SK-N-SH treated with all-trans-retinoic acid at 6 μM for 48 hours (cell line): Measurements from ENCODE around the gene ZNF99.

ENCODE experiments used
- ARNTL ChIP-seq: fragments of 450-650 bp; formaldehyde crosslinking; IDR thresholded peaks from 2 replicates; pipeline ENCODE4 v1.5.0; 2020; ENCODE audit warnings: low read depth, mild to moderate bottlenecking, moderate library complexity, borderline replicate concordance
- GLIS3 ChIP-seq: fragments of 250-450 bp; sonication (Bioruptor Pico); IDR thresholded peaks from 2 replicates; pipeline ENCODE4 v1.5.0; 2020; ENCODE audit warnings: mild to moderate bottlenecking, moderate library complexity
- PATZ1 ChIP-seq: fragments of 250-450 bp; sonication (Bioruptor Pico); IDR thresholded peaks from 2 replicates; pipeline ENCODE4 v1.8.0; 2020; ENCODE audit warnings: mild to moderate bottlenecking, moderate library complexity, borderline replicate concordance
- ZFP3 ChIP-seq: fragments of 250-450 bp; sonication (Bioruptor Pico); IDR thresholded peaks from 2 replicates; pipeline ENCODE4 v1.5.0; 2020; ENCODE audit warnings: mild to moderate bottlenecking, moderate library complexity
- ZFP30 ChIP-seq: fragments of 450-650 bp; formaldehyde crosslinking; IDR thresholded peaks from 2 replicates; pipeline ENCODE4 v1.5.0; 2022; ENCODE audit warnings: mild to moderate bottlenecking, moderate library complexity
- ZNF565 ChIP-seq: fragments of 450-650 bp; formaldehyde crosslinking; conservative IDR thresholded peaks from 2 replicates; pipeline ENCODE4 v1.5.0; 2020; ENCODE audit warnings: low read depth, mild to moderate bottlenecking, moderate library complexity
- ZNF70 ChIP-seq: fragments of 450-650 bp; formaldehyde crosslinking; IDR thresholded peaks from 2 replicates; pipeline ENCODE4 v1.5.0; 2020; ENCODE audit warnings: mild to moderate bottlenecking, moderate library complexity
- ZNF8 ChIP-seq: fragments of 450-650 bp; formaldehyde crosslinking; IDR thresholded peaks from 2 replicates; pipeline ENCODE4 v1.5.0; 2020; ENCODE audit warnings: mild to moderate bottlenecking, moderate library complexity

DNA sequence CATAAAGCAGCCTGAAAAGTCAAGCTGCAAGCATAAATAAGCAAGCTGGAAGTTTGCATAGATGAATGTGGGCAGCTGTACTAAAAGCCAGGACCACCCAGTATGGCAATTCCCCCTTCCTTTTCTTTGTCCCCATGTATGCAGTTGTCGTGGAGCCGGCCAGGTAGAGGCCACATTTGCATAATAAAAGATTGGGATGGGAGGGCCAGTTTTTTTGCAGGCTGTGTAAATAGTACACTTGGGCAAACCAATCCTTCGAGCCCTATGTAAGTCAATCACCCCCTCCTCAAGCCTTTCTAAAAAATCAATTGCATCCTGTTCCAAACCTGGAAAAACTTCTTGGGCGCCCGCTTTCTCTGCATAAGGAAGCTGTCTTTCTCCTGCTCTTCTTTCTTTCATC lies 13.1 kb upstream of the ZNF99 start:
- TF ChIP-seq ZNF8 (CRISPR knock-in tag) (no peak), ZFP3 (CRISPR knock-in tag) (no peak), ZFP30 (CRISPR knock-in tag) (no peak), ZNF565 (CRISPR knock-in tag) (no peak), GLIS3 (CRISPR knock-in tag) (no peak), ZNF70 (no peak), ARNTL (CRISPR knock-in tag) (no peak), PATZ1 (no peak)
